CD4-positive, alpha-beta T cell (primary cell): ENCODE results near the gene PPM1L. TPM values are rescaled to one million over a fixed set of nuclear protein-coding genes. Genes with fewer than 3 reads are reported as not detected.

ENCODE experiments used
- ATAC-seq: fragments of 200-7000 bp; cut with Tn5 transposase; one replicate; pipeline ENCODE4 v1.10.0; 2022; ENCODE audit warnings: mild to moderate bottlenecking; ENCODE audit not compliant: poor library complexity
- CTCF ChIA-PET: fragments of 350-600 bp; sonication (Branson Sonifier 250); formaldehyde crosslinking; loops from one replicate; lab custom pipeline; 2021; ENCODE audit warnings: antibody characterized with exemption, inconsistent platforms; lab: Charles Lee
- POLR2A ChIA-PET: fragments of 350-600 bp; sonication (Branson Sonifier 250); formaldehyde crosslinking; loops from one replicate; lab custom pipeline; 2021; ENCODE audit warnings: antibody characterized with exemption, inconsistent platforms; lab: Charles Lee
- DNase-seq, 14 experiments: peaks; one replicate each; pipeline ENCODE4 v3.0.0-alpha.2; 2013 to 2020; ENCODE audit warnings: mixed read lengths in 2 of 14
- H3K27ac ChIP-seq, 2 donors: one replicate each; pipeline versions ENCODE4 v1.5.1 to v1.7.0; 2013; ENCODE audit warnings: low read length in 2 of 2, low read depth in 1 of 2, mild to moderate bottlenecking in 1 of 2
- H3K27me3 ChIP-seq, 2 experiments: 1 replicate in 1 of 2; 2 replicates in 1 of 2; pipeline versions ENCODE4 v1.6.1 to v1.7.0; 2013; ENCODE audit warnings: low read length in 2 of 2, control low read depth in 1 of 2, mild to moderate bottlenecking in 1 of 2, moderate library complexity in 1 of 2; ENCODE audit not compliant: insufficient read depth in 2 of 2, control insufficient read depth in 1 of 2
- H3K36me3 ChIP-seq: one replicate; pipeline ENCODE4 v1.6.1; 2013; ENCODE audit warnings: low read length, control low read depth; ENCODE audit not compliant: insufficient read depth
- H3K4me1 ChIP-seq: one replicate; pipeline ENCODE4 v1.6.1; 2013; ENCODE audit warnings: low read length, control low read depth; ENCODE audit not compliant: insufficient read depth
- H3K4me3 ChIP-seq: one replicate; pipeline ENCODE4 v1.5.1; 2013; ENCODE audit warnings: mild to moderate bottlenecking, low read length, moderate library complexity
- H3K9me3 ChIP-seq, 2 experiments: 1 replicate in 1 of 2; 2 replicates in 1 of 2; pipeline versions ENCODE4 v1.6.1 to v1.7.0; 2013; ENCODE audit warnings: low read length in 2 of 2, mild to moderate bottlenecking in 2 of 2, control low read depth in 1 of 2, moderate library complexity in 1 of 2; ENCODE audit not compliant: control insufficient read depth in 1 of 2, insufficient read depth in 1 of 2
- H3K27ac Mint-ChIP-seq: one replicate; pipeline ENCODE4 v1.8.0; 2020; ENCODE audit warnings: mixed read lengths
- H3K27me3 Mint-ChIP-seq: one replicate; pipeline ENCODE4 v1.8.0; 2021; ENCODE audit warnings: mixed read lengths
- H3K36me3 Mint-ChIP-seq: one replicate; pipeline ENCODE4 v1.8.0; 2021; ENCODE audit warnings: low read depth, mixed read lengths
- H3K4me1 Mint-ChIP-seq: one replicate; pipeline ENCODE4 v1.8.0; 2021; ENCODE audit warnings: low read depth, mixed read lengths
- H3K4me3 Mint-ChIP-seq: one replicate; pipeline ENCODE4 v1.8.0; 2020; ENCODE audit warnings: mild to moderate bottlenecking, mixed read lengths
- H3K9me3 Mint-ChIP-seq: one replicate; pipeline ENCODE4 v1.8.0; 2020; ENCODE audit warnings: mixed read lengths
- intact Hi-C, 2 experiments: fragments of 100-400 bp; cut with DNase I in 1 of 2; cut with micrococcal nuclease in 1 of 2; formaldehyde crosslinking; loops; one replicate each; pipeline versions ENCODE4 v1.15.1 to v1.9.0; 2023 to 2025; cut with DNase I, micrococcal nuclease
- total RNA-seq, 174 experiments: library from RNA in 2 of 174; stranded (reverse) in 2 of 174; gene quantifications; one replicate each; pipeline ENCODE4 v1.2.3 and lab custom pipeline; 2021 to 2026
- TF ChIP-seq, protein P1 (sequence below): fragments of 200-600 bp; IDR thresholded peaks from one replicate; pipeline ENCODE4 v1.8.0; 2022; ENCODE audit warnings: antibody characterized with exemption, mild to moderate bottlenecking

The PPM1L gene
- total RNA-seq, 2 experiments from 2014 or later = 3.0 to 3.4 TPM

DNA sequence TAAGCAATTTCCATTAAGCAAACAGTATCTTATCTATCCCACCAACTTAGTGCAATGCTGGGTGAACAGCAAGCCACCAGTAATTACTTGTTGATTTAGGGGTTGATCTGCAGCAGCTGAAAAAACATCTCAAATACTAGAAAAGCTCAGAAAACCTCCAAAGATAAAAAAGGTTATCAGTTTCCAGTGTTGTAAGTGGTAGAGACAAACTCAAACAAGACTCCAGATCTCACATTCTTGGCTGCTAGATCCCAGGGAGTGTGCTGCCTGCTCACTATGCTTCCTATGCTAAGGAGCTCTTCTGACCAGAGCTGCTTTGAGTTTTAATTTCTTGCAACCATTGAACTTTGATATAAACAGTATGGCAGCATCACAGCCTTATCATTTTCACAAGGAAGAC lies 337.9 kb downstream of the PPM1L start:
- no peak for DNase-seq
- Mint-ChIP-seq H3K9me3 (no peaks in the 10 kb centered on the region), H3K36me3 (no peaks in the 10 kb centered on the region), H3K27me3 (no peaks in the 10 kb centered on the region), H3K27ac (no peak overlapping the region), H3K4me3 (no peak overlapping the region), H3K4me1 (no peaks in the 10 kb centered on the region)
- Histone ChIP-seq H3K27me3 (no peaks in the 10 kb centered on the region), H3K36me3 (no peaks in the 10 kb centered on the region), H3K27ac (no peak overlapping the region), H3K4me3 (no peak overlapping the region), H3K9me3 (no peaks in the 10 kb centered on the region), H3K4me1 (no peaks in the 10 kb centered on the region)
- TF ChIP-seq, protein P1, sequence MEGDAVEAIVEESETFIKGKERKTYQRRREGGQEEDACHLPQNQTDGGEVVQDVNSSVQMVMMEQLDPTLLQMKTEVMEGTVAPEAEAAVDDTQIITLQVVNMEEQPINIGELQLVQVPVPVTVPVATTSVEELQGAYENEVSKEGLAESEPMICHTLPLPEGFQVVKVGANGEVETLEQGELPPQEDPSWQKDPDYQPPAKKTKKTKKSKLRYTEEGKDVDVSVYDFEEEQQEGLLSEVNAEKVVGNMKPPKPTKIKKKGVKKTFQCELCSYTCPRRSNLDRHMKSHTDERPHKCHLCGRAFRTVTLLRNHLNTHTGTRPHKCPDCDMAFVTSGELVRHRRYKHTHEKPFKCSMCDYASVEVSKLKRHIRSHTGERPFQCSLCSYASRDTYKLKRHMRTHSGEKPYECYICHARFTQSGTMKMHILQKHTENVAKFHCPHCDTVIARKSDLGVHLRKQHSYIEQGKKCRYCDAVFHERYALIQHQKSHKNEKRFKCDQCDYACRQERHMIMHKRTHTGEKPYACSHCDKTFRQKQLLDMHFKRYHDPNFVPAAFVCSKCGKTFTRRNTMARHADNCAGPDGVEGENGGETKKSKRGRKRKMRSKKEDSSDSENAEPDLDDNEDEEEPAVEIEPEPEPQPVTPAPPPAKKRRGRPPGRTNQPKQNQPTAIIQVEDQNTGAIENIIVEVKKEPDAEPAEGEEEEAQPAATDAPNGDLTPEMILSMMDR = no peak
- CTCF ChIA-PET = no interaction called here
- POLR2A ChIA-PET = no interaction called here
- no peak for ATAC-seq
- intact Hi-C loops = loop anchor here in 1 of 2 experiments (10.0 kb wide), 1 partner anchor 181 kb away; no protein-coding TSS in a partner anchor

DNA sequence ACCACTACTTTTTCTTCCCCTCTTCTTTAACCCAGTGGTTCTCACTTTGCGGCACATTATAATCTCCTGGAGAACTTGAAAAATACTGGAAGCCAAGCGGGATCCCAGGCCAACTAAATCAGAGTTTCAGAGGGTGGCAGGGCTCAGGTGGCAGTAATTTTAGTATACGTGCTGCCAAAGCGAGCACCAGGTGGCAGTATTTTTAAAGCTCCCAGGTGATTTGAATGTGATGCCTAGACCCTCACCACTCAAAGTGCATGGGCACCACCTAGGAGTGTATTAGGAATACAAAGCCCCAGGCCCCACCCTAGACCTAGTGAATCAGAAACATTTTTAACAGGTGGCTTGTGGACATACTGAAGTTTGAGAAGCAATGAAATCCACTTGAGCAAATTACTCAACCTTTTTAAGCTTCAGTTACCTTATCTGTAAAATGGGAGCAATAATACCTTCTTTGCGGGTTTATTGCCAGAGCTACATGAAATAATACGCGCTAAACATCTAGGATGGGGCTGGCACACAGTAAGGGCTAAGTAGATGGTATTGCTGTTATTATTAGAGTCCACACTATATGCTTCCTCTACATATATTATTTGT lies 340.8 kb downstream of the PPM1L start:
- H3K27ac Mint-ChIP-seq = no peak overlapping the region
- H3K27me3 ChIP-seq = no peaks in the 10 kb centered on the region
- H3K4me3 Mint-ChIP-seq = no peak overlapping the region
- H3K27ac ChIP-seq = no peak overlapping the region
- CTCF ChIA-PET = interaction anchor here (1.0 to 1.3 kb wide), 2 partner anchors 178 to 327 kb away, joined by 3 to 5 read pairs; no protein-coding TSS in a partner anchor
- no peaks in the 10 kb centered on the region for H3K27me3 Mint-ChIP-seq
- H3K36me3 ChIP-seq = no peaks in the 10 kb centered on the region
- no peaks in the 10 kb centered on the region for H3K9me3 Mint-ChIP-seq
- POLR2A ChIA-PET = no interaction called here
- H3K36me3 Mint-ChIP-seq = no peaks in the 10 kb centered on the region
- no peaks in the 10 kb centered on the region for H3K4me1 Mint-ChIP-seq
- TF ChIP-seq, protein P1 = peak; percentile 39
- no peak for ATAC-seq
- DNase-seq = peak in 5 of 14 experiments; percentile 12 to 41 (median 36)
- no peaks in the 10 kb centered on the region for H3K9me3 ChIP-seq
- H3K4me1 ChIP-seq = no peaks in the 10 kb centered on the region
- H3K4me3 ChIP-seq = no peak overlapping the region
- intact Hi-C loops = loop anchor here (1.0 to 10.0 kb wide), 3 partner anchors 178 to 327 kb away; no protein-coding TSS in a partner anchor

DNA sequence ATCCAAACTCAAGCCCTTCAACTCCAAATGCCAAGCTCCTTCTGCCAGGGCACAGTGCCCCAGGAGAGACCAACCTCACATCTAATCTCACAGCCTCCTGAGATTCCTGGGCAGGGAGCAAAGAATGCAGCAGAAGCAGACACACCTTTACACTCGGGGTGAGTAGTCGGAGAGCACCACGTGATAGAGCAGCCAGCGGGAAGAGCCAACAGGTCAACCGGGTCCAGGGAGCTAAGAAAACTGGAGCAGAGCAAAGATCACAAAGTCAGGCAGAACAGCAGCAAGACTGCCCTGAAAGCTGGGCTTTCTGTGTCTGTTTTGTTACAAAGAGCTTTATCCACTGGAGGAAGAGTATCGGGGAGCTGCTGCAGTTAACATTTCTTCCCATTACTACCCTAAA lies 345.0 kb downstream of the PPM1L start:
- Mint-ChIP-seq H3K27me3 (peaks cover 18% of the 10 kb centered on the region), H3K9me3 (no peaks in the 10 kb centered on the region), H3K4me3 (no peak overlapping the region), H3K36me3 (no peaks in the 10 kb centered on the region), H3K4me1 (peaks cover 7% of the 10 kb centered on the region), H3K27ac (no peak overlapping the region)
- DNase-seq (no peak), ATAC-seq (no peak)
- no peak overlapping the region for H3K4me3 ChIP-seq
- intact Hi-C loops = no loop called here
- TF ChIP-seq, protein P1 = no peak
- no peaks in the 10 kb centered on the region for H3K4me1 ChIP-seq
- H3K27ac ChIP-seq = no peak overlapping the region
- ChIA-PET CTCF (no interaction called here), POLR2A (no interaction called here)
- no peaks in the 10 kb centered on the region for H3K36me3 ChIP-seq
- no peaks in the 10 kb centered on the region for H3K9me3 ChIP-seq
- peaks cover 6 to 18% of the 10 kb centered on the region in 2 experiments for H3K27me3 ChIP-seq
